ENCODE measurements around the gene ZFP36. TPM values are rescaled to one million over a fixed set of nuclear protein-coding genes. Genes with fewer than 3 reads are reported as not detected.

ZFP36 gene
- total RNA-seq, 6 donors from 2014 or later: 195 to 525 (median 238) TPM

DNA sequence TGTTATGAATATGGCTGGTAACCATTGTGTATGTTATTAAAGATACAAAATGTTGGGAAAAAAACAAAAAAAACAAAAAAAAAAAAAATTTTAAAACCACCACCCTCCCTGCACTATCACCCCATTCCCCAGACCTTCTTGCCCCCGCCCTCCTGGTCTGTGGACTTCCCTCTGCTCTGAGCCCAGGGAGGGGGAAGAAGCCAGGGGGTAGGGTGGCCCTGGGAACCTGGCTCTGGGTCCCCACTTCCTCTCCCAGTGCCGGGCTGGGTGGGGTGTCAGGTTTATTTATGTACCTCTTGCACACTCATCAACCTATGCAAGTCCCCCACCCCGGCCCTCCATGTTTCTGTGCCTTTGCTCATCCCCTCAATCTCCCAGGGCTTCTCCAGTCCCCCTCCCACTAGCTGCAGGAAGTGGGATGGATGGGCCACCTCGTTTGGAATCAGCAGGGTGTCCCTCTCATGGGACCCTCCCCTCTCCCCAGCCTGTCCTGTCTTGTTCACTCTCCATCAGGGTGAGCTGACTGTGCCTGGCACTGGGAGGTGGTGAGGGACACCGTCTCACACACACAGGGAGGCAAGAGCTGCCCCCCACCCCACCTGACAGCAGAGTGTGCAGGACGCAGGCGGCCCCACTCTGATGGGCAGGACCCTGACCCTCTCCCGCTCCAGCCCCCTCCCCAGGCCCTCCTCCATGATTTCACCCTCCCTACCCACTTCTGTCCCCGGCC lies 21.6 kb upstream of the ZFP36 start:
- 68 to 73% methylated on average over 9 of the region's 9 CpGs for WGBS, 2 donors
- H3K4me3 ChIP-seq: no peak overlapping the region
- H3K36me3 ChIP-seq: peaks cover 30 to 92% (median 89%) of the 10 kb centered on the region in 4 donors
- ATAC-seq (ENCODE audit: low FRiP score in 2 of 2): peak in 1 of 2 donors; percentile 3
- no peaks in the 10 kb centered on the region for H3K9me3 ChIP-seq
- peaks cover 4 to 8% (median 6%) of the 10 kb centered on the region in 4 donors for H3K4me1 ChIP-seq
- no peak for DNase-seq
- H3K27me3 ChIP-seq: no peaks in the 10 kb centered on the region
- no peak overlapping the region for H3K27ac ChIP-seq
- no peak for TF ChIP-seq POLR2A (IDR thresholded peaks at IDR 0.05)
- TF ChIP-seq, protein P1, sequence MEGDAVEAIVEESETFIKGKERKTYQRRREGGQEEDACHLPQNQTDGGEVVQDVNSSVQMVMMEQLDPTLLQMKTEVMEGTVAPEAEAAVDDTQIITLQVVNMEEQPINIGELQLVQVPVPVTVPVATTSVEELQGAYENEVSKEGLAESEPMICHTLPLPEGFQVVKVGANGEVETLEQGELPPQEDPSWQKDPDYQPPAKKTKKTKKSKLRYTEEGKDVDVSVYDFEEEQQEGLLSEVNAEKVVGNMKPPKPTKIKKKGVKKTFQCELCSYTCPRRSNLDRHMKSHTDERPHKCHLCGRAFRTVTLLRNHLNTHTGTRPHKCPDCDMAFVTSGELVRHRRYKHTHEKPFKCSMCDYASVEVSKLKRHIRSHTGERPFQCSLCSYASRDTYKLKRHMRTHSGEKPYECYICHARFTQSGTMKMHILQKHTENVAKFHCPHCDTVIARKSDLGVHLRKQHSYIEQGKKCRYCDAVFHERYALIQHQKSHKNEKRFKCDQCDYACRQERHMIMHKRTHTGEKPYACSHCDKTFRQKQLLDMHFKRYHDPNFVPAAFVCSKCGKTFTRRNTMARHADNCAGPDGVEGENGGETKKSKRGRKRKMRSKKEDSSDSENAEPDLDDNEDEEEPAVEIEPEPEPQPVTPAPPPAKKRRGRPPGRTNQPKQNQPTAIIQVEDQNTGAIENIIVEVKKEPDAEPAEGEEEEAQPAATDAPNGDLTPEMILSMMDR (IDR thresholded peaks at IDR 0.05): no peak
- TF ChIP-seq POLR2AphosphoS5 (IDR thresholded peaks at IDR 0.05): no peak
- no peak for TF ChIP-seq EP300 (IDR thresholded peaks at IDR 0.05)

DNA sequence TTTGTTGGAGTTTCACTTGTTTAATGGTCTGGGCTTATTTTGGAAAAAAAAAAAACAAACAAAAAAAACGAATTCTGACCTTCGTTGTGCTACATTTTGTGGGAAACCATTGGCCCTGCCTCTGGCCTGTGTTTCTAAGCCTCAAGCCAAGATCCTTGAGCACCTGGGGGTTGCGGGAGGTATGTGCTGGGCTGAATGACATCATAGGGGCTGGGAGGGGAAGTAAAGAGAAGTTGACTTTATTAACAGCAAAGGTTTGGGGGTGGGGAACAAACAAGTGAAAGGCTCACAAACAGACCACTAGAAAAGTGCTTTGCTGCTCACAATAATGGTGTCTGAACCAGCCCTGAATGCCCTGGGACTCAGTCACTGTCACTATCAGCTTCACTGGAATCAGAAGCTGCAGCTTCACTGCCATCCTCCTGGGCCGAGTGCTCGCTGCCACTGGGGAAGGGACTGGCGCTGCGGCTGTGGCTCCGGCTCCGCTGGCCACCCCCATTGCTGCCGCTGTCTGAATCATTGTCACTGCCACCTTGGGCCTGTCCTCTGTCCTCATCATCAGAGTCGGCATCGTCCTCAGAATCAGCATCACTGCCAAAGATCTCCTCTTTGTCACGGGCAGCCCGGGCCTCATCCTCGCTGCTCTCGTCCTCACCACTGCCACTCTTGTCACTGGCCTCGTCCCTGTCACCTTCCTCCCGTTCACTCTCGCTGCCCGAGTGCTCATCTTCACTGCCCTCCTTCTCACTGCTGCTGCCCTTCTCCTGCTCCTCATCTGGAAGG lies 20.8 kb upstream of the ZFP36 start:
- H3K27ac ChIP-seq: no peak overlapping the region
- peaks cover 26 to 84% (median 80%) of the 10 kb centered on the region in 4 donors for H3K36me3 ChIP-seq
- DNase-seq (peak in 1 of 2 donors; percentile 69), ATAC-seq (ENCODE audit: low FRiP score in 2 of 2) (no peak)
- WGBS, 2 donors: 81 to 82% methylated on average over 20 of the region's 20 CpGs
- H3K4me3 ChIP-seq: no peak overlapping the region
- H3K4me1 ChIP-seq: peaks cover 8 to 14% (median 11%) of the 10 kb centered on the region in 4 donors
- H3K9me3 ChIP-seq: no peaks in the 10 kb centered on the region
- H3K27me3 ChIP-seq: no peaks in the 10 kb centered on the region
- no peak for TF ChIP-seq POLR2A (IDR thresholded peaks at IDR 0.05)
- no peak for TF ChIP-seq POLR2AphosphoS5 (IDR thresholded peaks at IDR 0.05)
- no peak for TF ChIP-seq EP300 (IDR thresholded peaks at IDR 0.05)
- TF ChIP-seq, protein P1 (IDR thresholded peaks at IDR 0.05): no peak

DNA sequence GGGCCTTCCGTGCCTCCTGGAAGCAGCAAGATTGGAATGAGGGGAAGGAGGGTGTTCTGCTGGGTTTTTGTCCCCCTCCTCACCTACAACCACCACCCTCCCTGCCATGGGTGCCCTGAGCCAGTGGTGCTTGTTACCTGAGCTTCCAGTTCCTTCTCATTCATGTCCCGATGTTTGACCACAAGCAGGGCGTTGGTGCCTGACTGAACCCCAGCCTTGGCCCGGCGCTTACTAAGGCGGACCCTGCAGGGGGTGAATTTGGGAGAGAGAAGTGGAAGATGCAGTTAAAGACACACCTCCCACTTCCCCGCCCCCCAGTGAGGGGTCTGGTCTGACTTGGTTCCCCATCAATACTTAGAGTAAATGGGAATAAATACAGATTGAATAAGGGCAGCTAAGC lies 20.1 kb upstream of the ZFP36 start:
- peaks cover 8 to 15% (median 11%) of the 10 kb centered on the region in 4 donors for H3K4me1 ChIP-seq
- H3K4me3 ChIP-seq: no peak overlapping the region
- H3K27me3 ChIP-seq: no peaks in the 10 kb centered on the region
- ATAC-seq (ENCODE audit: low FRiP score in 2 of 2) (no peak), DNase-seq (no peak)
- TF ChIP-seq POLR2A (IDR thresholded peaks at IDR 0.05): no peak
- TF ChIP-seq, protein P1 (IDR thresholded peaks at IDR 0.05): no peak
- no peak for TF ChIP-seq POLR2AphosphoS5 (IDR thresholded peaks at IDR 0.05)
- TF ChIP-seq EP300 (IDR thresholded peaks at IDR 0.05): no peak
- peaks cover 19 to 77% (median 73%) of the 10 kb centered on the region in 4 donors for H3K36me3 ChIP-seq
- no peak overlapping the region for H3K27ac ChIP-seq
- no peaks in the 10 kb centered on the region for H3K9me3 ChIP-seq
- WGBS, 2 donors: 85 to 89% methylated on average over 7 of the region's 7 CpGs

DNA sequence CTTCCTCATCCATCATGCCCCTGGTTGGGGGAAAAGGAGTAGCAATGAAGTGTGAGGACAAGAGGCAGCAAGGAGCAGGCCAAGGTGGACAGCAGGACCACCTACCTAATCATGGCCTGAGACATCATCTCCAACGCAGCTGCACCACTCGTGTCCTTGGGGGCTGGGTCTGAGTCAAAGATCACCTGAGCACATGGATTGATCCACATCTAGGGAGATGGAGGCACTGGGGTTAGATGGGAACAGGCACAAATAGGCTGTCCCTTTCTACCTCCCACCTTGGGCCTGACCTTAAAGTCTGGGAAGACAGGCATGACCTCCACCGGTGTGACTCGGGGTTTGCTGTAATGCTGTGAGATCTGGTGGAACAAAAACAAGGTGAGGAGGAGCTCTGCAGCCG lies 18.0 kb upstream of the ZFP36 start:
- Histone ChIP-seq H3K27ac (no peak overlapping the region), H3K36me3 (peaks cover 13 to 65% (median 58%) of the 10 kb centered on the region in 4 donors), H3K27me3 (no peaks in the 10 kb centered on the region), H3K9me3 (no peaks in the 10 kb centered on the region), H3K4me3 (no peak overlapping the region), H3K4me1 (peaks cover 19 to 27% (median 20%) of the 10 kb centered on the region in 4 donors)
- DNase-seq: no peak
- ATAC-seq (ENCODE audit: low FRiP score in 2 of 2): no peak
- WGBS, 2 donors: 91 to 95% methylated on average over 5 of the region's 5 CpGs
- TF ChIP-seq POLR2A (IDR thresholded peaks at IDR 0.05) (no peak), POLR2AphosphoS5 (IDR thresholded peaks at IDR 0.05) (no peak), EP300 (IDR thresholded peaks at IDR 0.05) (no peak)
- TF ChIP-seq, protein P1 (IDR thresholded peaks at IDR 0.05): no peak

All from upper lobe of left lung (tissue), 6 donors.